HG03432 (cell line): ENCODE data around the gene OR52W1.
"Not testable (repeated sequence)": the region's sequence is repeated elsewhere in the genome, so short reads cannot be mapped to it uniquely, and the experiment has no call there.

Experiments
- ATAC-seq: cut with Tn5 transposase; IDR thresholded peaks from one replicate; pipeline ENCODE4 v1.9.1; 2021; ENCODE audit warnings: mild to moderate bottlenecking, moderate library complexity; ENCODE audit not compliant: unreplicated experiment

Gene OR52W1

GRCh38 chr11:6216501-6216900 is 17.5 kb downstream of the OR52W1 start:
- ATAC-seq = no peak

GRCh38 chr11:6217722-6218121 is 18.7 kb downstream of the OR52W1 start:
- ATAC-seq = no peak

GRCh38 chr11:6219359-6219758 is 20.3 kb downstream of the OR52W1 start:
- ATAC-seq = no peak

GRCh38 chr11:6223854-6224253 is 24.8 kb downstream of the OR52W1 start:
- no peak for ATAC-seq

- ATAC-seq = no peak
These were observed 25.4 kb downstream of the OR52W1 start for GRCh38 chr11:6224421-6224820.

- ATAC-seq = no peak
These were observed 26.0 kb downstream of the OR52W1 start for GRCh38 chr11:6225024-6225423.

GRCh38 chr11:6225896-6226295 is 26.9 kb downstream of the OR52W1 start:
- ATAC-seq = no peak

GRCh38 chr11:6228520-6228919 is 29.5 kb downstream of the OR52W1 start:
- ATAC-seq = no peak

- ATAC-seq = no peak
These were observed 30.9 kb downstream of the OR52W1 start for GRCh38 chr11:6229911-6230310.

- ATAC-seq = no peak
These were observed 33.9 kb downstream of the OR52W1 start for GRCh38 chr11:6232899-6233298.

- ATAC-seq = no peak
These were observed 35.0 kb downstream of the OR52W1 start for GRCh38 chr11:6233984-6234386.

- peak; percentile 94 for ATAC-seq
These were observed 35.5 kb downstream of the OR52W1 start, which contains the start of gene FHIP1B for GRCh38 chr11:6234387-6235107. Gene FHIP1B (minus strand): TSS chr11:6234636. CDS start chr11:6224516, 10,120 bp downstream.

GRCh38 chr11:6237266-6237665 is 38.2 kb downstream of the OR52W1 start:
- ATAC-seq = no peak

- no peak for ATAC-seq
These were observed 38.8 kb downstream of the OR52W1 start for GRCh38 chr11:6237761-6238302.

- no peak for ATAC-seq
These were observed 39.9 kb downstream of the OR52W1 start, which contains the start of gene CNGA4 for GRCh38 chr11:6238902-6239301. Gene CNGA4 (plus strand): TSS chr11:6239089. CDS start chr11:6239207, 118 bp downstream.

- ATAC-seq = no peak
These were observed 41.1 kb downstream of the OR52W1 start for GRCh38 chr11:6240139-6240538.

- no peak for ATAC-seq
These were observed 41.8 kb downstream of the OR52W1 start for GRCh38 chr11:6240781-6241180.

GRCh38 chr11:6241316-6241715 is 42.3 kb downstream of the OR52W1 start:
- no peak for ATAC-seq

- no peak for ATAC-seq
These were observed 46.5 kb downstream of the OR52W1 start for GRCh38 chr11:6245536-6245935.

- no peak for ATAC-seq
These were observed 49.2 kb downstream of the OR52W1 start for GRCh38 chr11:6248248-6248647.

GRCh38 chr11:6248897-6249296 is 49.9 kb downstream of the OR52W1 start:
- ATAC-seq = not testable (repeated sequence)
